Stimulated activated memory B cell treated with anti-CD40 and anti-IgM and Interleukin-4, amounts not matched to agents 10 μg/mL and 1 μg/mL and 100 μg/mL, for 72 hours (primary cell): ENCODE measurements around the gene THSD1.
A peak's percentile ranks its signal among the peaks of the same experiment; 100 is the strongest.

Source experiments
- ATAC-seq: fragments of 150-1000 bp; cut with Tn5 transposase; 2 replicates; pipeline ENCODE4 v1.10.0; 2021
- H3K27ac Mint-ChIP-seq: one replicate; pipeline ENCODE4 v1.8.0; 2022; ENCODE audit warnings: mild to moderate bottlenecking, mixed read lengths
- H3K27me3 Mint-ChIP-seq: one replicate; pipeline ENCODE4 v1.8.0; 2022; ENCODE audit warnings: mixed read lengths
- H3K36me3 Mint-ChIP-seq: one replicate; pipeline ENCODE4 v1.8.0; 2022; ENCODE audit warnings: mixed read lengths
- H3K4me1 Mint-ChIP-seq: one replicate; pipeline ENCODE4 v1.8.0; 2022; ENCODE audit warnings: mixed read lengths
- H3K4me3 Mint-ChIP-seq: one replicate; pipeline ENCODE4 v1.8.0; 2022; ENCODE audit warnings: mild to moderate bottlenecking, moderate library complexity, mixed read lengths
- H3K9me3 Mint-ChIP-seq: one replicate; pipeline ENCODE4 v1.8.0; 2022; ENCODE audit warnings: mixed read lengths

Gene THSD1

DNA sequence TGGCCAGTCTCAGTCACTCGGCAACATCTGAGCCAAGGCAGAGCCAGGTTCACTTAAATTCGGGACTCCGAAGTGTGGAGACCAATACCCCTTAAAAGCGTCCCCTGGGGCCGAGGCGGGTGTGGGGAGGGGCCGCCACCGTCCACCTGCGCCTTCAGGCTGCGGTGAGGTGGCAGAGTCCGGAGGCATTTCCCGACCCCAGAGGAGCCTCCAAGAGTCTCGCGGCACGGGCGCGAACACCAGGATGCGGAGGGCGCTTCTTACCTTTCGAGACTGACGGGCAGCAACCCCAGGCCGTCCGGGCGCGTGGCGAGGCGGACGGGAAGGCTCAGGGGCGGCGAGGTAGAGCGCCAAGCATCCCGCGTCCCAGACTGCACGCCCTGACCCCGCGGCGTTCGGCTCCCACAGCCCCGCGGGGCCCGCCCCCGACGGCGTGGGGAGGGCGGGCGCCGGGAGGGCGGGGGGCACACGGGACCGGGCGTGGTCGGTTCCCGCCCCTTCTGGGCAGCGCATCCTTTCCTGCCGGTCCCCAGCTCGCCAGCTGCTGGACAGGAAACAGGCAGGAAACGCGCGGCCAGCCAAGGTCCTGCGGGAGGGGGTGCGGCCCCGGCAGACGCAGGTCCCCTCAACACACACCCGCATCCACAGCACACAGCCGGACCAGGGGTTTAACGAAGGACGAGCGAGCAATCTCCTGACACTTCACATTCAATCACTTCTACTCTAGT lies at the start of gene THSD1:
THSD1 (minus strand) TSS at position 406 of the 728 bp plus-strand sequence. CDS start 3,572 bp downstream, outside the sequence.
- H3K27ac Mint-ChIP-seq = no peak within 1 kb of the TSS
- H3K4me1 Mint-ChIP-seq = peaks cover 24% of the 10 kb centered on the region
- peak; percentile 51 for ATAC-seq
- H3K9me3 Mint-ChIP-seq = no peaks in the 10 kb centered on the region
- peaks cover 37% of the 10 kb centered on the region for H3K27me3 Mint-ChIP-seq
- peak within 1 kb of the TSS; percentile 76 for H3K4me3 Mint-ChIP-seq
- peaks cover 12% of the 10 kb centered on the region for H3K36me3 Mint-ChIP-seq

GRCh38 chr13:52455677-52456041 lies 49.7 kb upstream of the THSD1 start:
- H3K4me3 Mint-ChIP-seq = peak overlapping the region; percentile 91
- peak overlapping the region; percentile 91 for H3K27ac Mint-ChIP-seq
- no peaks in the 10 kb centered on the region for H3K9me3 Mint-ChIP-seq
- no peaks in the 10 kb centered on the region for H3K27me3 Mint-ChIP-seq
- ATAC-seq = peak; percentile 73
- H3K4me1 Mint-ChIP-seq = peaks cover 24% of the 10 kb centered on the region
- H3K36me3 Mint-ChIP-seq = peaks cover 8% of the 10 kb centered on the region

DNA sequence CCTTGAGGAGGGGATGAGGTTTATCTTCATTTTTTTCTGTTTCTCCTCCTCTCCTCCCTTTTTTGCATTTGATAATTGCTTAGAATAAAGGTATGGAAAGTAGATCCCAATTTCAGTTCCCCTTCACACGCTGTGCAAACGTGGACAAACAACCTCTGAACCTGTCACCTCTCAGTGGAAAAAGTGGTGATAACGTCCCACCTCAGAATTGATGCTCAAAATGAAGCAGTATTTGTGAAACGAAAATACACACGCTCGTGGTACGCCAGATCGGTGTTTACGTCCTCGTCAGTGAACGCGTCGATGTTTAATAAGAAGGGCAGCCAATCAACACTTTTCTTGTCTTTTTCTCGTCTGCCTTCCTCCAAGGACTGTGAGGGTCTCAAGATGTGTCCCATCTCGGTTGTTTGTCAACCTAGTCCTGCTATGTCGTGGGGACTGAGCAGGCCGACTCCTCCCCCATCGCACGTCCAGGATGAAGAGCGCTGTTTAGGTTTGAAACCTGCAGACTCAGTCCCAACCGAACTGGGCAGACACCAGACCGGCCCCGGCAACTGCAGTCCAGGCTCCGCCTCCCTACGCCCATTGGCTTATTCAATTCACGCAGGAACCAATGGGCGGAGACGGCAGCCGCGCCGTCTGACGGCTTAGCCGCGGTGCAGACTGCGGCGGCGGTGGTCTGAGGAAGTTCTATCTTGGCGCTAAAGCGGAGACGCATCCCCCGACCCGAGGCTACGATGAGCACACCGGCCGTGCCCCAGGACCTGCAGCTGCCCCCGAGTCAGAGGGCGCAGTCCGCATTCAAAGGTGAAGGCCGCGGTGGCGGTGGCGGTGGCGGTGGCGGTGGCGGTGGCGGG lies 49.1 kb upstream of the THSD1 start, which contains the start of gene CKAP2:
CKAP2 (plus strand) TSS at position 659 of the 857 bp plus-strand sequence; CDS start at position 738, 79 bp downstream.
- peak; percentile 93 for ATAC-seq
- Mint-ChIP-seq H3K4me3 (peak within 1 kb of the TSS; percentile 91), H3K27me3 (no peaks in the 10 kb centered on the region), H3K4me1 (peaks cover 23% of the 10 kb centered on the region), H3K36me3 (peaks cover 6% of the 10 kb centered on the region), H3K9me3 (no peaks in the 10 kb centered on the region), H3K27ac (peak within 1 kb of the TSS; percentile 91)

DNA sequence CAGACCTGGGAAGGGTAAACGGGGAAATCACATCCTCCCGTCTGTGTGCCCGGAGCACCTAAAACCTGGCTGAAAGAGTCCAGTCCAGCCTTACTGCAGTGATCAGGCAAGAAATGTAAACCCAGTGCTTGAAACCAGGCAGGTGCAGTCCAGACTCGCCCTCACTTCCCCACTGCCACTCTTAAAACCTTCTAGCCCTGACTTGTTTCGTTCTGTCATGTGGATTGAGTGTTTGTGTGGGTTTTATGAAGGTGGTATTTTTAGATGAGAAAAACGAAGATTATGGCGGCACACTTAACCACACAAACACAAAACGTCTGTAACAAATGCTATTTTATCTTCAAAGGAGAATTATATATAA lies 48.5 kb upstream of the THSD1 start:
- H3K4me1 Mint-ChIP-seq = peaks cover 28% of the 10 kb centered on the region

DNA sequence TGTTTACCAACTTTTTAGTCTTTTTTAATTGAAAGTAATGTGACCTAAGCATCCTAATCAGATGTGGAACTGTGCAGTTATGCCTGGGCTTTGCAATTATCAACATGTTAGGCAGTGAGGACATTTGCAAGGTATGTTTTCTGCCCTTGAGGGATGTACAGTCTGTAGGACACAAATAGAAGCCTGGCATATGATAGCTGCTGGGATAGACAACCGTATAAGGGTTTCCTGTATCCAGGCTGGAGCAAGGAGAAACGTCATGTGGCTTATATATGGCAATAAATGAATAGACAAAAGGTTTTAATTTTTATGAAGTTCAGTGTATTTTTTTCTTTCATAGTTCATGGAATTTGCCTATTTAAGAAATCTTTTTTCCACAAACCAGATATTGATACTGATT lies 46.5 kb upstream of the THSD1 start:
- H3K27me3 Mint-ChIP-seq = no peaks in the 10 kb centered on the region
- no peak for ATAC-seq
- H3K4me1 Mint-ChIP-seq = peaks cover 46% of the 10 kb centered on the region
- no peak overlapping the region for H3K4me3 Mint-ChIP-seq
- H3K36me3 Mint-ChIP-seq = no peaks in the 10 kb centered on the region
- no peaks in the 10 kb centered on the region for H3K9me3 Mint-ChIP-seq
- no peak overlapping the region for H3K27ac Mint-ChIP-seq

More for the DNA sequence above, 48.5 kb upstream of the THSD1 start:
- H3K27me3 Mint-ChIP-seq = no peaks in the 10 kb centered on the region
- H3K4me3 Mint-ChIP-seq = peak overlapping the region; percentile 91
- peaks cover 6% of the 10 kb centered on the region for H3K36me3 Mint-ChIP-seq
- peak overlapping the region; percentile 91 for H3K27ac Mint-ChIP-seq
- no peaks in the 10 kb centered on the region for H3K9me3 Mint-ChIP-seq
- ATAC-seq = peak; percentile 38

DNA sequence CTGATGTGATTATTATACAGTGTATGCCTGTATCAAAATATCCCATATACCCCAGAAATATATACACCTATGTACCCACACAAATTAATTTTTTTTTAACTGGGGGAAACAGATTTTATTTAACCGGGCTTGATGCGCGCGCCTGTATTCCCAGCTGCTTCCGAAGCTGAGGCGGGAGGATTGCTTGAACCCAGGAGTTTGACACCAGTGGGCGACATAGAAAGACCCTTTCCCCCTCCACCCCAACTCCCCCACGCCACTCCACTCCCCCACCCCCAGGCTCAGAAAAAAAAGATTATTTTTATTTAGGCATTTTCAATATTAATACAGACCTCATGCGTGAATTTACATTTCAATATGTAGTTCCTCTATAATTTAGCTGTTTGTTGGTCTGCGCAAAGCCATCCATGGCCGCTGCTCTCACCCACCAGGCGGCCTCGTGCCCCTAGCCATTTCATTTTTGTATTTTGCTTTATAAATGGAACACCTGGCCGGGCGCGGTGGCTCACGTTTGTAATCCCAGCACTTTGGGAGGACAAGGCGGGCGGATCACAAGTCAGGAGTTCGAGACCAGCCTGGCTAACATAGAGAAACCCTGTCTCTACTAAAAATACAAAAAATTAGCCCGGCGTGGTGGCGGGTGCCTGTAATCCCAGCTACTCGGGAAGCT lies 45.3 kb upstream of the THSD1 start:
- Mint-ChIP-seq H3K4me1 (peaks cover 45% of the 10 kb centered on the region), H3K4me3 (peak overlapping the region; percentile 18), H3K9me3 (no peaks in the 10 kb centered on the region), H3K27ac (peak overlapping the region; percentile 96), H3K27me3 (no peaks in the 10 kb centered on the region), H3K36me3 (no peaks in the 10 kb centered on the region)
- ATAC-seq = no peak

GRCh38 chr13:52450793-52451116 lies 44.8 kb upstream of the THSD1 start:
- Mint-ChIP-seq H3K36me3 (no peaks in the 10 kb centered on the region), H3K9me3 (no peaks in the 10 kb centered on the region), H3K4me1 (peaks cover 41% of the 10 kb centered on the region), H3K4me3 (peak overlapping the region; percentile 95), H3K27me3 (no peaks in the 10 kb centered on the region), H3K27ac (peak overlapping the region; percentile 96)
- ATAC-seq = no peak

DNA sequence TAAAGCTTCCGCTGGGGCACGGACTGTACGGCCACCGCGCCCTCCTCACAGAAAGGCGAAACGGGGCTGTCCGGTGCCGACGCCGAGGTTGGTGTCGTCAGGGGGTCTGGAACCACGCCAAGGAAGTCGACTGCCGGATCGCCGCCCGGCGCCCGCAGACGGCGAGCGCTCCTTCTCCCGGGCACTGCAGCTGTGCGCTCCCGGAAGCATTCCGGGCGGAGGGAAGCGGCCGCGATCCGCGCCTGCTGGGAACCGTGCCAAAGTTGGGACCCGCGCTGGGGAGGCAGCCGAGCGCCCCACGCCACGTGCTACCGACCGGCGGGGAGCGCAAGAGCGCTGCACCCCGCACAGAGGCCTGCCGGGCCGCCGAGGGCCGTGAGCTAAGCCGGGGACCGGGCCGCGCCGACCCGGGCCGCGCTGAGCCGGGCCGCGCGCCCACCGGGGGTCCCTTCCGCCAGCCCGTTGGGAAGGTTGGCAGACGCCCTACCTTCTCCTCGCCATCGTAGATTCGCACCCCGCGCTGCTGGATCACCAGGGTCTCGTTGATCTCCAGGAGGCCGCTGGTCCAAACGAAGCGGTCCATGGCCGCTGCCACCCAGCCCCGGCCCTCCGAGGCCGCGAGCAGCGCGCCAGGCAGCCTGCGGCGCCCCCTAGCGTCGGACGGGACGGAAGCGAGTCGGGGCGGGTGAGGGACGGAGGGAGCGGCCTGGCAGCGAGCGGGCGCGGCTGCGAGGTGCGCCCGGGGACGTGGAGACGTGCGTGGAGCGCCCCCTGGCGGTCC lies 44.2 kb upstream of the THSD1 start, which contains the start of gene VPS36:
VPS36 (minus strand) TSS at position 623 of the 781 bp plus-strand sequence; CDS start at position 583, 40 bp downstream.
- Mint-ChIP-seq H3K4me1 (peaks cover 41% of the 10 kb centered on the region), H3K27ac (peak within 1 kb of the TSS; percentile 96), H3K27me3 (no peaks in the 10 kb centered on the region), H3K9me3 (no peaks in the 10 kb centered on the region), H3K4me3 (peak within 1 kb of the TSS; percentile 95), H3K36me3 (no peaks in the 10 kb centered on the region)
- ATAC-seq = peak; percentile 89

GRCh38 chr13:52449331-52450011 lies 43.5 kb upstream of the THSD1 start:
- H3K36me3 Mint-ChIP-seq = no peaks in the 10 kb centered on the region
- peak overlapping the region; percentile 95 for H3K4me3 Mint-ChIP-seq
- H3K9me3 Mint-ChIP-seq = no peaks in the 10 kb centered on the region
- peak overlapping the region; percentile 96 for H3K27ac Mint-ChIP-seq
- peaks cover 39% of the 10 kb centered on the region for H3K4me1 Mint-ChIP-seq
- no peaks in the 10 kb centered on the region for H3K27me3 Mint-ChIP-seq
- ATAC-seq = no peak

DNA sequence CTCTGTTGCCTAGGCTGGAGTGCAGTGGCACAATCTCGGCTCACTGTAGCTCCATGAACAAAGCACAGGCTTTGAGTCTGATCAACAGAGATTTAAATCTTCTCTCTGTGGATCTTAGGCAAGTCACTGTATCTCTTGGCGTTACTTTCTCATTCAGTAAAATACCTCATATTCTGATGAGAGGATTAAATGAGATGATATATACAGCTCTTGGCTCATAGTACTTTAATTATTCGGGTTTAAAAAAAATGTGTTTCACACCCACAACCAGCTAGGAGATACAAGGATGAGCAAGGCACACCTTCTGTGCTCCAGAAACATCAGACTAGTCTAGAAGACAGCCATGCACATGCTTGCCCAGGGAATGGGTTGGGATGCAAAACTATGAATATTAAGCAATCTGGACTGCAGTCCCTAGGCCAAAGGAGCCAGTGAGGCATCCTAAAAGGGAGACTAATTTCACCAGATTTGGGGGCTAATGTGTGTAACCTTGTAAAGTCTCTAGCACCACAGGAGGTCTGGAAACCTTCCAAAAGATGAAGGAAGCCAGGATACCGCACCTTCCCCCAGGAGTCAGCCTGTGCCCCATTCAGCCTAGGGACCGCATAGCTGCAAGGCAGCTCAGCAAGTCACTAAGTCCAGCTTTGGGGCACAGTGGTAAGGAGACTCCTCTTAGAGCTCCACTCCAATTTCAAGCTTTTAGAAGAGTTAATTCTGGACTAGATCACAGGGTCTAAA lies 42.0 kb upstream of the THSD1 start:
- Mint-ChIP-seq H3K4me1 (peaks cover 29% of the 10 kb centered on the region), H3K36me3 (no peaks in the 10 kb centered on the region), H3K9me3 (no peaks in the 10 kb centered on the region), H3K27ac (no peak overlapping the region), H3K27me3 (no peaks in the 10 kb centered on the region), H3K4me3 (no peak overlapping the region)
- no peak for ATAC-seq

DNA sequence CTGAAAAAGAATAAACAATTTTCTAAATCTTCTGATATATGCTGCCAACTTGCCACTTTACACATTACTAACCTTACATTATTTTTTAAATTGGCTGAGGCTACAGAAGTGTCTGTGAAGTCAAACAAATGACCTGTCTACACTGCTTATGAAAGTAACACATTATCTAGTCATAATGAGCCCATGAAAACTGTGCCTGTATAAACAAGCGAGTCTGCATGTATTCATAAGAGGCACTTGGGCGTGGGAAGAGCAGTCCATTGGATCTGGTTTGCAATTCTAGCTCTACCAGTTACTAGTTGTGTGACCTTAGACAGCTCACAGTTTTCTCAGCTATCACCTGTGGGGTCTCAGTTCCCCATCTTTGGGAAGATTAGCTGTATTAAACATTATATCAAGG lies 41.4 kb upstream of the THSD1 start:
- no peak for ATAC-seq
- H3K36me3 Mint-ChIP-seq = no peaks in the 10 kb centered on the region
- H3K27ac Mint-ChIP-seq = no peak overlapping the region
- H3K4me1 Mint-ChIP-seq = peaks cover 35% of the 10 kb centered on the region
- no peak overlapping the region for H3K4me3 Mint-ChIP-seq
- H3K9me3 Mint-ChIP-seq = no peaks in the 10 kb centered on the region
- no peaks in the 10 kb centered on the region for H3K27me3 Mint-ChIP-seq

DNA sequence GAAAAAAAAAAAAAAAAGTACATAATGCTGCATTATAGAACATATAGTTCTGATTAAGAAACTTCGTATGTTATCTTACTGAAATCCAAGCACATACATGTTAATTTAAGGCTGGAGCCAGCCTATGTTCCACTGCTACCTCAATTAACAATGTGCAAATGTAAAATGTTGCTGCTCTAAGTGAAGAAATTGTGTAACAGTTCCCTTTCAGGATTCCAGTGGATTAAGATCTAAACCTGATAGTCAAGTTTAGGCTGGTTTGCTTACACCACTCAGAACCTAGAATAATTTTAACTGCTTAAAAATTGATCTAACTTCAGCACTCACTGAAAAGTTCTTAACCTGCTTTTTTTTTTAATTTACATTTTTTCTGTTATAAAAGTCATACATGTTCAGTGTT lies 40.3 kb upstream of the THSD1 start:
- Mint-ChIP-seq H3K4me3 (no peak overlapping the region), H3K4me1 (peaks cover 37% of the 10 kb centered on the region), H3K9me3 (no peaks in the 10 kb centered on the region), H3K36me3 (no peaks in the 10 kb centered on the region), H3K27me3 (no peaks in the 10 kb centered on the region), H3K27ac (no peak overlapping the region)
- no peak for ATAC-seq

GRCh38 chr13:52432456-52432855 lies 26.5 kb upstream of the THSD1 start:
- H3K27me3 Mint-ChIP-seq = no peaks in the 10 kb centered on the region

GRCh38 chr13:52428295-52428694 lies 22.3 kb upstream of the THSD1 start:
- Mint-ChIP-seq H3K9me3 (no peaks in the 10 kb centered on the region), H3K4me3 (no peak overlapping the region), H3K27ac (no peak overlapping the region), H3K4me1 (no peaks in the 10 kb centered on the region), H3K27me3 (no peaks in the 10 kb centered on the region), H3K36me3 (peaks cover 46% of the 10 kb centered on the region)
- no peak for ATAC-seq

More at GRCh38 chr13:52432456-52432855, 26.5 kb upstream of the THSD1 start:
- H3K27ac Mint-ChIP-seq = no peak overlapping the region
- ATAC-seq = no peak
- H3K9me3 Mint-ChIP-seq = no peaks in the 10 kb centered on the region
- H3K4me3 Mint-ChIP-seq = no peak overlapping the region
- peaks cover 48% of the 10 kb centered on the region for H3K36me3 Mint-ChIP-seq
- peaks cover 5% of the 10 kb centered on the region for H3K4me1 Mint-ChIP-seq
